Sigmoid colon (tissue), 7 donors: ENCODE measurements around the gene APBB2. TPM values are rescaled to one million over a fixed set of nuclear protein-coding genes. Genes with fewer than 3 reads are reported as not detected.

ENCODE experiments used
- DNase-seq: peaks from one replicate; pipeline ENCODE4 v3.0.0-alpha.2; 2019
- H3K27ac ChIP-seq, 4 donors: fragments of 200-600 bp; sonication (generic); one replicate each; pipeline ENCODE4 v1.5.1; 2016 to 2019; ENCODE audit warnings: mild to moderate bottlenecking in 1 of 4
- H3K27me3 ChIP-seq, 3 donors: fragments of 200-600 bp; sonication (generic); one replicate each; pipeline ENCODE4 v1.5.1; 2019; ENCODE audit warnings: mild to moderate bottlenecking in 1 of 3
- H3K36me3 ChIP-seq, 4 donors: fragments of 200-600 bp; sonication (generic); one replicate each; pipeline ENCODE4 v1.5.1; 2016 to 2019
- H3K4me1 ChIP-seq, 4 donors: fragments of 200-600 bp; sonication (generic); one replicate each; pipeline ENCODE4 v1.5.1; 2017 to 2019
- H3K4me3 ChIP-seq, 4 donors: fragments of 200-600 bp; sonication (generic); one replicate each; pipeline ENCODE4 v1.5.1; 2017 to 2019; ENCODE audit warnings: mild to moderate bottlenecking in 2 of 4, moderate library complexity in 1 of 4
- H3K9me3 ChIP-seq, 4 donors: fragments of 200-600 bp in 3 of 4; sonication (generic) in 3 of 4; one replicate each; pipeline versions ENCODE4 v1.5.1 to v1.6.1; 2013 to 2019
- CTCF ChIP-seq, 4 experiments: fragments of 450-650 bp in 3 of 4; fragments of 200-600 bp in 1 of 4; IDR thresholded peaks; one replicate each; pipeline ENCODE4 v1.5.1; 2016 to 2019; ENCODE audit warnings: antibody characterized with exemption in 4 of 4, mild to moderate bottlenecking in 3 of 4, moderate library complexity in 2 of 4
- EP300 ChIP-seq, 4 donors: sonication (generic); formaldehyde crosslinking; IDR thresholded peaks; one replicate each; pipeline ENCODE4 v1.6.1; 2017; ENCODE audit warnings: antibody characterized with exemption in 4 of 4
- POLR2A ChIP-seq, 2 donors: fragments of 450-650 bp; IDR thresholded peaks; one replicate each; pipeline ENCODE4 v1.6.1; 2016; ENCODE audit warnings: antibody characterized with exemption in 2 of 2, mild to moderate bottlenecking in 2 of 2, moderate library complexity in 2 of 2
- POLR2AphosphoS5 ChIP-seq, 4 donors: sonication (generic); formaldehyde crosslinking; IDR thresholded peaks; one replicate each; pipeline ENCODE4 v1.6.1; 2017; ENCODE audit warnings: antibody characterized with exemption in 4 of 4
- WGBS, 2 donors: extraction: QIAGEN DNeasy Blood & Tissue Kit; methylation state at CpG; one replicate each; pipeline ENCODE4 v1.1.7; 2013; 5-methylcytosine and 5-hydroxymethylcytosine counted together
- intact Hi-C: fragments of 100-400 bp; cut with DNase I; formaldehyde crosslinking; loops from one replicate; pipeline ENCODE4 v1.15.1; 2023
- polyA plus RNA-seq, 3 donors: library from polyadenylated mRNA; stranded (reverse); fragments of 200-250 nt; gene quantifications; one replicate each; pipeline ENCODE4 v1.2.3, GENCODE V29; 2013
- total RNA-seq, 4 donors: library from RNA; depleted of rRNA; stranded (reverse); fragments of >200 nt; gene quantifications; one replicate each; pipeline ENCODE4 v1.1.0, GENCODE V29; 2016
- donor health status: healthy with polysubstance abuse.
- donor health status: Bipolar disorder and iron deficiency.
- donor health status: healthy.

APBB2 gene
- total and polyA plus RNA-seq, 7 donors: 7.8 to 108 (median 69.1) TPM

GRCh38 chr4:41241919-41242318 is 27.6 kb upstream of the APBB2 start:
- H3K9me3 ChIP-seq: no peaks in the 10 kb centered on the region
- H3K36me3 ChIP-seq: no peaks in the 10 kb centered on the region
- no peak for TF ChIP-seq EP300 (IDR thresholded peaks at IDR 0.05)
- TF ChIP-seq POLR2AphosphoS5 (IDR thresholded peaks at IDR 0.05): no peak
- TF ChIP-seq CTCF (IDR thresholded peaks at IDR 0.05): no peak
- no peak for TF ChIP-seq POLR2A (IDR thresholded peaks at IDR 0.05)
- no peak for DNase-seq
- H3K4me1 ChIP-seq: no peaks in the 10 kb centered on the region
- WGBS, 2 donors: 81% methylated on average over 1 of the region's 1 CpG
- intact Hi-C loops: no loop called here
- peaks cover 0 to 6% (median 0%) of the 10 kb centered on the region in 3 donors for H3K27me3 ChIP-seq
- no peak overlapping the region for H3K27ac ChIP-seq
- no peak overlapping the region for H3K4me3 ChIP-seq

DNA sequence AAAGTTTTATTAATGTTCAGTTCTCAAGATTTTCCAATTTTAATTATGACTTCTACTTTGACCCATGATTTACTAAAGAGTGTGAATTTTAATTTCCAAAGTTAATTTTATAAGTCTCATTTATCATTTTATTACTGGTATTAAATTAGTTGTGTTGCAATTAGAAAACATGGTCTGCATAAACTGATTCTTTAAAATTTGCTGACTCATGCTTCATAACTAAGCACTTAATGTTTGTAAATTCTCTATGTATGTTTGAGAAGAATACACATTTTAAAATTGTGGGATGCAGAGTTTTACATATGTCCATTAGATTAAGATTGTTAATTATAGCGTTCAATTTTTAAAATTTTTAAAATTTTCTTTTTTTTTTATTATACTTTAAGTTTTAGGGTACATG is 22.2 kb upstream of the APBB2 start:
- Histone ChIP-seq H3K9me3 (no peaks in the 10 kb centered on the region), H3K4me3 (no peak overlapping the region), H3K27me3 (no peaks in the 10 kb centered on the region), H3K27ac (no peak overlapping the region), H3K36me3 (no peaks in the 10 kb centered on the region), H3K4me1 (no peaks in the 10 kb centered on the region)
- DNase-seq: no peak
- TF ChIP-seq EP300 (IDR thresholded peaks at IDR 0.05) (no peak), POLR2AphosphoS5 (IDR thresholded peaks at IDR 0.05) (no peak), CTCF (IDR thresholded peaks at IDR 0.05) (no peak), POLR2A (IDR thresholded peaks at IDR 0.05) (no peak)
- 95 to 96% methylated on average over 1 of the region's 1 CpG for WGBS, 2 donors
- intact Hi-C loops: no loop called here

- Histone ChIP-seq H3K27ac (no peak overlapping the region), H3K27me3 (no peaks in the 10 kb centered on the region), H3K4me3 (no peak overlapping the region), H3K4me1 (no peaks in the 10 kb centered on the region), H3K9me3 (no peaks in the 10 kb centered on the region), H3K36me3 (no peaks in the 10 kb centered on the region)
- WGBS, 2 donors: 91 to 95% methylated on average over 1 of the region's 1 CpG
- intact Hi-C loops: no loop called here
- DNase-seq: no peak
- no peak for TF ChIP-seq POLR2AphosphoS5 (IDR thresholded peaks at IDR 0.05)
- no peak for TF ChIP-seq POLR2A (IDR thresholded peaks at IDR 0.05)
- no peak for TF ChIP-seq EP300 (IDR thresholded peaks at IDR 0.05)
- TF ChIP-seq CTCF (IDR thresholded peaks at IDR 0.05): no peak
Observed at GRCh38 chr4:41236032-41236431, 21.7 kb upstream of the APBB2 start.

DNA sequence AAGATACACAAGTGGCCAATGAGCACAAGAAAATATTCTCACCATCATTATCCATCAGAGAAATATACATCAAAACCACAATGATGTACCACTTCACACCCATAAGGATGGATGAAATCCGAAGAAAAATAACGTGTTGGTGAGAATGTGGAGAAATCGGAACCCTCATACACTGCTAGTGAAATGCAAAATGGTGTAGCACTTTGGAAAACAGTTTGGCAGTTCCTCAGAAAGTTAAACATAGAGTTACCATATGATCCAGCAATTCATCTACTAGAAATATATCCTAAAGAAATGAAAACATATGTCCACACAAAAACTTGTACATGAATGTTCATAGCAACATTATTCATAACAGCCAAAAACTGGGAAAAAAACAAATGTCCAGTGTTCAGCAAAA is 18.5 kb upstream of the APBB2 start:
- Histone ChIP-seq H3K27me3 (no peaks in the 10 kb centered on the region), H3K9me3 (no peaks in the 10 kb centered on the region), H3K4me1 (no peaks in the 10 kb centered on the region), H3K36me3 (no peaks in the 10 kb centered on the region), H3K27ac (no peak overlapping the region), H3K4me3 (no peak overlapping the region)
- intact Hi-C loops: no loop called here
- WGBS, 2 donors: 89 to 92% methylated on average over 3 of the region's 3 CpGs
- DNase-seq: no peak
- no peak for TF ChIP-seq POLR2AphosphoS5 (IDR thresholded peaks at IDR 0.05)
- TF ChIP-seq EP300 (IDR thresholded peaks at IDR 0.05): no peak
- no peak for TF ChIP-seq CTCF (IDR thresholded peaks at IDR 0.05)
- no peak for TF ChIP-seq POLR2A (IDR thresholded peaks at IDR 0.05)

DNA sequence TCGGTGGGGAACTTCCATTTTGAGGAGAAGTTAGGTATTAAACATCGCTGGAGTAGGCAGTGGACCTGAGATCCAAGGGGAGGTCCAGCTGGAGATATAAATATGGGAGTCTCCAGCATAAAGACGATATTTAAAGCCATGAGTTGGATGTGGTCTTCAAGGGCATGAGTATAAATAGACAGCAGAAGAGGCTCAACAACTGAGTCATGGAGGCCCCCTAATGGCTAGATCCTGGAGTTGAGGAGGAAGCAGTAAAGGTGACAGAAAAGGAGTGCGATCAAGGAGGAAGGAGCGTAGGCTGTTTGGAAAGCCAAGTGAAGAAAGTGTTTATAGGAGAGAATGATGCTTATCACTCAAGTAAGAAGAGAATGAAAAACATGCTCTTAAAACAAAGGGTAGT is 18.1 kb upstream of the APBB2 start:
- Histone ChIP-seq H3K36me3 (no peaks in the 10 kb centered on the region), H3K4me3 (no peak overlapping the region), H3K27ac (no peak overlapping the region), H3K9me3 (no peaks in the 10 kb centered on the region), H3K4me1 (no peaks in the 10 kb centered on the region), H3K27me3 (no peaks in the 10 kb centered on the region)
- no peak for DNase-seq
- TF ChIP-seq POLR2AphosphoS5 (IDR thresholded peaks at IDR 0.05) (no peak), CTCF (IDR thresholded peaks at IDR 0.05) (no peak), POLR2A (IDR thresholded peaks at IDR 0.05) (no peak), EP300 (IDR thresholded peaks at IDR 0.05) (no peak)
- 72 to 74% methylated on average over 5 of the region's 5 CpGs for WGBS, 2 donors
- intact Hi-C loops: no loop called here
